Measurements from ENCODE around the gene CD4.

Gene CD4

GRCh38 chr12:6828781-6829535 is 39.6 kb downstream of the CD4 start:
- DNase-seq (ENCODE audit: low read depth), result peak; percentile 17

DNA sequence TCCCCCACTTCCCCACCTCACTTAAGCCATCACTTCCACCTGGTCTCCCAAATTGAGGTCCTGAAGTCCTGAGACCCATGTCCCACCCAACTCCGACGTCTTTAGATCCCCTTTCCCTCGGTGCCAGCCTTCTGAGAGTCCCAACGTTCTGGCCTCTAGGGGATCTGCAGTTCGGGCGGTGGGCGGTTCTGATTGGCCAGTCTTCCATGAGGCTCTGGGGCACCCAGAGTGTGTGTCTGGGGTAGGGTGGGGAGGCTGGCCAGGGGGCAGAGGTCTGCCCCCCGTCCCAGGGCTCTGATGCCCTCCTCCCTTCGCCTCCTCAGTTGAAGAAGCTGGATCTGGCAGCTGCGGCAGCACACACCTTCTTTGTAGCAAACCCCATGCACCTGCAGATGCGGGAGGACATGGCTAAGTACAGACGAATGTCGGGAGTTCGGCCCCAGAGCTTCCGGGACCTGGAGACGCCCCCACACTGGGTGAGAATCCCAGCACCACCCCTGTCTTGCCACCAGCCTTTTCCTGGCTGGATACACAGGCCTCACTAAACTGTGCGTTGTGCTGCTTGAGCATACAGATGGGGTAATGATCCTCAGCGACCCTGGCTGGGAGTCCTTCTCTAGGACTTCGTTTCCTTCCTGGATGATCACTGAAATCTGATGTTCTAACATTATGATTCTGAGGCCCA is 40.4 kb downstream of the CD4 start:
- no peak for DNase-seq (ENCODE audit: low read depth)

DNA sequence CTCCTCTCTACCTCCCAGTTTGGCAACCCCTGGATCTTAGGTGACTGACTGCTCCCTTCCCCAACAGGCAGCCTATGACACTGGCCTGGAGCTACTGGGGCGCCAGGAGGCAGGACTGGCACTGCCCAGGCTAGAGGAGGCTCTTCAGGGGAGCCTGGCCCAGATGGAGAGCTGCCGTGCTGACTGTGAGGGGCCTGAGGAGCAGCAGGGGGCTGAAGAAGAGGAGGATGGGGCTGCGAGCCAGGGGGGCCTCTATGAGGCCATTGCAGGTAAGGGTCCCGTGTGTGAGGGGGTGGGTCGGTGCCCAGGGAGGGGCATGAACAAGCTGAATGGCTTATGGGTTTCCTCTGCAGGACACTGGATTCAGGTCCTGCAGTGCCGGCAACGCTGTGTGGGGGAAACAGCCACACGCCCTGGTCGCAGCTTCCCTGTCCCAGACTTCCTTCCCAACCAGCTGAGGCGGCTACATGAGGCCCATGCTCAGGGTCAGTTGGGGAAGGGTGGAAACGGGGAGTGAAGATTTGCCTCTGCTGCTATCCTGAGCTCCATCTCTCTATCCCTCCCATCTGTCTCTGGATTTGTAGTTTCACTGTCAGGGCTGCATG is 41.1 kb downstream of the CD4 start:
- DNase-seq (ENCODE audit: low read depth), result no peak

DNA sequence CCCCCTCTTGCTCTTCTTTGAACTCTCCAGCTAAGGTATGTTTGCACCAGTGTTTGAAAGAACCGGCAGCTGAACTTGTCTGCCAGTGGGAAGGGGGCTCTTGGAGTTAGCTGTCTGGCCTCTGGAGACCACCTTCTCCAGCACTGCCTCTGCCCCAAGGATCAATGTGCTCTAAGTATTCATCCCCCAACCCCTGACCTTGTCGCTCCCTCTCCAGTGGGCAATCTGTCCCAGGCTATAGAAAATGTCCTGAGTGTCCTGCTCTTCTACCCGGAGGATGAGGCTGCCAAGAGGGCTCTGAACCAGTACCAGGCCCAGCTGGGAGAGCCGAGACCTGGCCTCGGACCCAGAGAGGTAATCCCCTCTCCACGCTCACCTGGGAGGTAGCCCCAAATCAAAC is 41.7 kb downstream of the CD4 start:
- no peak for DNase-seq (ENCODE audit: low read depth)

DNA sequence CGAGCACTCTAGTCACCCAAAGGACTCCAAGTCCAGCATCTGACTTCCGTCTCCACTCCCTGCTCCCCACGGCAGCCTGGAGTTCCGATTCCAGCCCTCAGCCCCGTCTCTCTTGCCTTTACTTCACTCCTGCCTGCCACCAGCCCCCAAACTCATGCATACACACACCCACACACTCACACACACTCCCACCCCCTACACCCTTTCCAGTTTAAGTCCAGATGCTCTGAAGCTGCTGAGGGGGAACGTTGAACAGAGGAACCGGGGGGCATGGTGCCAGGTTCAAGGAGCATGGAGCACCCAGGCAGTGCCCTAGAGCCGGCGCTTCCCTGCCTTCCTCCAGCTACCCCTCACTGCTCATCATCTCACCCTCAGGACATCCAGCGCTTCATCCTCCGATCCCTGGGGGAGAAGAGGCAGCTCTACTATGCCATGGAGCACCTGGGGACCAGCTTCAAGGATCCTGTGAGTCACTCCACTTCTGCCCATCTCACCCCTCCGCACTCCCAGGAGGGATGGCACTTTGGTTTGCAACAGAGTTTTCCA is 42.2 kb downstream of the CD4 start:
- no peak for DNase-seq (ENCODE audit: low read depth)

DNA sequence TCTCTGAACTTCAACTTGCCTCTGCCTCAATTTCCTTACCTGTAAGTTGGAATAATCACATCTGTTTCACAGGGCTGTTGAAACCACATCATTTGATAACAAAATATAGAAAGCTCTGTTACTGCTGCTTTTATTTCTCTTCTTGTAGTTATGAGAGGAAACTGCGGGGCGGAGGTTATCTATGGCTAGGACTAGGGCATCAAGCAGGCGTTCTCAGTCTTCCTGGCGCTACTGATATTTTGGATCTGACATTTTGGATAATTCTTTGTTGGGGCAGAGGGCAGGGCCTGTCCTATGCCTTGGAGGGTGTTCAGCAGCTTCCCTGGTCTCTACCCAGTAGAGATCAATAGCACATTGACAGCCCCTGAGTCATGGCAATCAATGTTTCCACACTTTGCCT is 42.8 kb downstream of the CD4 start:
- no peak for DNase-seq (ENCODE audit: low read depth)

- no peak for DNase-seq (ENCODE audit: low read depth)
Measured at GRCh38 chr12:6833189-6833890, 44.0 kb downstream of the CD4 start.

GRCh38 chr12:6834254-6834653 is 44.9 kb downstream of the CD4 start:
- no peak for DNase-seq (ENCODE audit: low read depth)

DNA sequence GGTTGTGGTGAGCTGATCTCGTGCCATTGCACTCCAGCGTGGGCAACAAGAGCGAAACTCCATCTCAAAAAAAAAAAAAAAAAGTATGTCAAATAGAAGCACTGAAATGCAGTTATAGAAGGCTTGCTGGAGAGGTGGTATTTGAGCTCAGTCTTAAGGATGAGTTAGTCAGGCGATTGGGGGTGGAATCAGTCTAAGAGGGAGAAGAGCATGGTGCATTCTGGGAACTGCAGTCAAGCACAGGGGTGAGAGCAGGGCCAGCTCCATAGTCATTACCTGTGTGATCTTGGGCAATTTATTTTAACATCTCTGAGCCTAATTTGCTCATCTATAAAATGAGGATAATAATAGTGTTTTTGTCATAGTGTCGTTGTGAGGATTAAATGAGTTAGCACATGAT is 45.5 kb downstream of the CD4 start:
- no peak for DNase-seq (ENCODE audit: low read depth)

- DNase-seq (ENCODE audit: low read depth), result no peak
Measured at GRCh38 chr12:6836851-6837250, 47.5 kb downstream of the CD4 start.

GRCh38 chr12:6837370-6838060 is 48.2 kb downstream of the CD4 start:
- no peak for DNase-seq (ENCODE audit: low read depth)

DNA sequence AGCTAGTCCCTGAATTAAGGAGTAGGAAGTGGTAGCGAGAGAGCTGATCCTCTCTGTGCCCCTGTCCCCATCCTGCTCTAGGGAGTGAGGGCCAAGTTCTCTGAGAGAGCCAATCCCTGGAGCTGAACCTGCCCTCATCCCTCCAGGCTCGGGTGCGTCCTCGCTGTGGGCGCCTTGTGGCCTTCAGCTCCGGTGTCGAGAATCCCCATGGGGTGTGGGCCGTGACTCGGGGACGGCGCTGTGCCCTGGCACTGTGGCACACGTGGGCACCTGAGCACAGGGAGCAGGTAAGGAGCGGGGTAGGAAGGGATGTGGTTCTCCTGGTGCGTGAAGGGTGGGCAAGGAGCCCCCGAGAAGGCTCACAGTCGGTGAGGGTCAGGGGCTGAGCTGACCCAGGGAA is 49.5 kb downstream of the CD4 start:
- DNase-seq (ENCODE audit: low read depth), result no peak

DNA sequence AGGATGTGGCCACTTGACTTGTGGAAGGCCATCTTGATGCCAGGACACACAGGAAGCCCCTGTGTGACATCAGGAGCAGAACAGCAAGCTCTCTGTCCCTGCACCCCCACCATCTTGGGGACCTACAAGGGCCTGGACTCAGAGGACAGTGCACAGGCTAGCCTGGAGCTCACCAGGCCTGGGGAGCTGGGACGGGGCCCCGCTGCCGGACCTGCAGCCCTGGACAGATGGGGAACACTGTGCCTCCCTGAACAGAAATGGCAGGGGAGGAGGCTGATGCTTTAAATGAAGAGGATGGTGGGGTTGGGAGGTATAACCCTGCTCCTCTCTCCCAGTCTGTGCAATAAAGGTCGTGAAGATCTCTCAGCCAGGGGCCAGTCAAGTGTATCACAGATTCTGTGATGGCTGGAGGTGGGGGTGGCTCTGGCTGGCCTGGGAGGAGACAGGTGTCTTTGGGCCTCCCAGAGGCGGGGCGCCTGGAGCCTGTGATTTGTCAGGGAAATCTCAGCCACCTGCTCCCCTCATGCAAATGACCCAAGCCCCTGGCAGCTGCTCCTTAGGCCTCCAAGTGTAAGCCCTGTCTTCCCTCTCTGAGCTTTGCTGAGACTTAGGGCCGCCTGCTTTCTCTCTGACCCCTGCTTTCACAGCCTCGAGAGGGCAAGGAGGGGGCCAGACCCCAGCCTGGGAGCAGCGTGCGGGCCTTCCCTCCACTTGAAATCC is 50.3 kb downstream of the CD4 start:
- no peak for DNase-seq (ENCODE audit: low read depth)

DNA sequence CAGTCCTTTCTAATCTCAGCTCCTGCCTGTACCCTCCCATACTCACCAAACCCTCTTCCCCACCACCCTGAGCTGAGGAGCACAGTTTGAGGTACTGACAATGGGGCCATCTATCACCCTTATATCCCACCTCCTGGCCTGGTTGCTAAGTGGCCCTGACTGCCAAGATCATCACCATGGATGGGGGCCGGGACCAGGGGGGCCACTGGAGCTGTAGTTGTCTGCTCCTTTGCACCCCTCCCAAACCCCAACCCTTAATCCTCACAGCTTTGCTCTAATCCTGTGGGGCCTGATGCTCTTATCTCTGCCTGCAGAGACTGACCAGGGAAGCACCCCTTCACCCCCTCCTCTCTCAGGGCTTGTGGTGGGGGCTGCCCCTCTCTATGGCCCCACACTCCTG is 51.0 kb downstream of the CD4 start:
- DNase-seq (ENCODE audit: low read depth), result no peak

GRCh38 chr12:6840761-6841515 is 51.6 kb downstream of the CD4 start, which contains the start of gene GNB3:
Gene GNB3, plus strand, starts transcription at chr12:6840925. Its CDS starts 363 bp downstream, at chr12:6841288.
- DNase-seq (ENCODE audit: low read depth), result no peak

DNA sequence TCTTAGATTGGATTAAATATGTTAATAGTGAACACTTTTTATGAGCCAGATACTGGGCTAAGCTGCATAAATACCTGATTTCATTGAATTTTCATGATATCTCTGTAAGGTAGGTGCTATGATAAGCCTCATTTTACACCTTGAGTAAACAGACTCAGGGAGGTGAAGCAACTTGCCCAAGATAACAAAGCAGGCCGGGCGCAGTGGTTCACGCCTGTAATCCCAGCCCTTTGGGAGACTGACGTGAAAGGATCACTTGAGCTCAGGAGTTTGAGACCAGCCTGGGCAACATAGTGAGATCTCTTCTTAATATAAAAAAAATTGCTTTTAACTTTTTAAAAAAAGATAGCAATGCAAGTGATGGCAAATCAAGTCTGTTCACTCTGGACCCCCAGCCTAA is 52.7 kb downstream of the CD4 start:
- no peak for DNase-seq (ENCODE audit: low read depth)

DNA sequence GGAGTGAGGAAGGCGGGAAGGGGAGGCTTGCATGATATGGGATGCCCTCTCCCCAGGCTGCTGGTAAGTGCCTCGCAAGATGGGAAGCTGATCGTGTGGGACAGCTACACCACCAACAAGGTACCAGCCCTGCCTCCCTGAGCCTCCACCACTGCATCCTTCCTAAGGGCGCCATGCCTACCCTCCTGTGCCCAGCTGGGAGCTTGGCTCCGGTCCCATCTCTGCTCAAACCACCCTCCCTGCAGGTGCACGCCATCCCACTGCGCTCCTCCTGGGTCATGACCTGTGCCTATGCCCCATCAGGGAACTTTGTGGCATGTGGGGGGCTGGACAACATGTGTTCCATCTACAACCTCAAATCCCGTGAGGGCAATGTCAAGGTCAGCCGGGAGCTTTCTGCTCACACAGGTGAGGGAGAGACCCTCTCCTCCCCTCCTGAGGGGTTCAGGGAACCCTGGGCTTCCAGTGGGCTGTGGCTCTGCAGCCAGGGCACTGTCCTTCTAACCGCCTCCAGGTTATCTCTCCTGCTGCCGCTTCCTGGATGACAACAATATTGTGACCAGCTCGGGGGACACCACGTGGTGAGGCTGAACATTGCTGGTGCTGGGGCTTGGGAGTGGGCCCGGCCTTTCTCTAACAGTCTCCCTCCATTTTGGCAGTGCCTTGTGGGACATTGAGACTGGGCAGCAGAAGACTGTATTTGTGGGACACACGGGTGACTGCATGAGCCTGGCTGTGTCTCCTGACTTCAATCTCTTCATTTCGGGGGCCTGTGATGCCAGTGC is 54.0 kb downstream of the CD4 start:
- no peak for DNase-seq (ENCODE audit: low read depth)

- DNase-seq (ENCODE audit: low read depth), result no peak
Measured at GRCh38 chr12:6845395-6845794, 56.1 kb downstream of the CD4 start.

- no peak for DNase-seq (ENCODE audit: low read depth)
Measured at GRCh38 chr12:6846316-6846869, 57.1 kb downstream of the CD4 start.

Measured in activated T-helper 9 cell treated with anti-CD3 and anti-CD28 coated beads, Interleukin-2, amount 50 U/mL, for 16 hours (primary cell).